Myometrial cell (primary cell): ENCODE data around the gene ACBD3. TPM values are rescaled to one million over a fixed set of nuclear protein-coding genes. Genes with fewer than 3 reads are reported as not detected.

Experiments used
- total RNA-seq: library from RNA; depleted of rRNA; stranded (reverse); fragments of >200 nt; gene quantifications from 2 replicates; pipeline ENCODE4 v1.2.3, GENCODE V29; 2015

Gene ACBD3
- total RNA-seq: 54.8 and 79.8 TPM in 2 replicates

GRCh38 chr1:226186124-226187018, at the start of gene ACBD3:
Gene ACBD3, minus strand, starts transcription at chr1:226186741. Its CDS starts 66 bp downstream, at chr1:226186675.

GRCh38 chr1:226223157-226223785, 36.7 kb upstream of the ACBD3 start, which contains the start of gene MIXL1:
Gene MIXL1, plus strand, starts transcription at chr1:226223664. Its CDS starts 18 bp downstream, at chr1:226223682.

Other genes starting within 250 kb of the ACBD3 start
- gene LEFTY2, start 245.5 kb downstream of the ACBD3 start, total RNA-seq: not detected in 2 replicates
- gene SDE2, start 187.4 kb downstream of the ACBD3 start, total RNA-seq: 10.4 and 12.9 TPM in 2 replicates
- gene H3-3A, start 124.0 kb downstream of the ACBD3 start, total RNA-seq: 226 and 247 TPM in 2 replicates
- gene MIXL1, start 36.9 kb upstream of the ACBD3 start, total RNA-seq: not detected in 2 replicates
- 4.6 and 5.8 TPM in 2 replicates for gene LIN9, start 122.4 kb upstream of the ACBD3 start, total RNA-seq
- gene PARP1, start 221.4 kb upstream of the ACBD3 start, total RNA-seq: 118 and 130 TPM in 2 replicates